Astrocyte of the spinal cord (primary cell): ENCODE measurements around the gene DFFB.

Experiments used
- DNase-seq: peaks from one replicate; pipeline ENCODE4 v3.0.0; 2011; ENCODE audit warnings: low read depth, low spot score
- H3K4me3 ChIP-seq: 2 replicates; pipeline ENCODE4 v1.5.1; 2011; ENCODE audit warnings: low read depth, mild to moderate bottlenecking, low read length, moderate library complexity
- CTCF ChIP-seq: IDR thresholded peaks from 2 replicates; pipeline ENCODE4 v1.5.1; 2012; ENCODE audit warnings: low read depth, mild to moderate bottlenecking, low read length, inconsistent platforms
- in situ Hi-C: cut with HindIII; loops from 2 replicates; pipeline ENCODE4 v1.10.0; 2017; ENCODE audit warnings: low sequenced_read_pairs

The DFFB gene

GRCh38 chr1:3923378-3924185 lies 66.3 kb downstream of the DFFB start:
- in situ Hi-C loops, result no loop called here
- DNase-seq, result no peak
- TF ChIP-seq CTCF, result no peak
- no peak overlapping the region for H3K4me3 ChIP-seq

DNA sequence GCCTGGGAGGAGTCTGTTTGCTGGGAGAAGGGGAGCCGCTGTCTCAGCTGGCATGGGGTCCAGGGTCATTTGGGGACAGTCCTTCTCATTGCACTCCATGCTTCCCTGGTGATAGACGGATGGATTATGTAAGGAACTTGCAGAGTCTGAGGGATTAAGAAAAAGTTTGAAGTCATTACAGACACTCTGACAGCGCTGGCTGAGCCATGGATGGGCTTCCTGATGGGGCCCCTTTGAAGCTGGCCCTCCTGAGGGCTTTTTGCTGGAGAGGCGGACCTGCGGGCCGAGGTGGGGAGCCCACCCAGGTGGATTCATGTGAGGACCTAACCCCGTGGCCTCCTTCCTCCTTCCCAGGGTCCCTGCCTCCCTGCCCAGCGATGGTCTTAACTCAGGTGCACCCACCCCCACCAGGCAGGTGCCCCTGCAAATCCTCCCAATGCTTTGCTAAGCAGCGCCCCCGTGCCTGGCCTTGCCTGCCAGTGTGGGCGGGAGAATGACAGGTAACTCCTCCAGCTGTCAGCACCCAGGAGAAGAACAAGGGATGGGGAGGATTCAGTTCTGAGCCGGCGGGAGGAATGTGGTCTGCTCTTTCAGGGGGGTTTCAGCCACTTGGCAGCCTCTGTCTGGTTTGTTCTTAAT lies 67.0 kb downstream of the DFFB start:
- TF ChIP-seq CTCF, result no peak
- in situ Hi-C loops, result no loop called here
- DNase-seq, result no peak
- H3K4me3 ChIP-seq, result no peak overlapping the region

GRCh38 chr1:3924825-3925220 lies 67.5 kb downstream of the DFFB start:
- H3K4me3 ChIP-seq, result no peak overlapping the region
- no peak for TF ChIP-seq CTCF
- no peak for DNase-seq
- in situ Hi-C loops, result no loop called here

GRCh38 chr1:3925256-3925655 lies 68.0 kb downstream of the DFFB start:
- in situ Hi-C loops, result no loop called here
- DNase-seq, result no peak
- TF ChIP-seq CTCF, result no peak
- H3K4me3 ChIP-seq, result no peak overlapping the region

- in situ Hi-C loops, result no loop called here
- TF ChIP-seq CTCF, result no peak
- DNase-seq, result no peak
- no peak overlapping the region for H3K4me3 ChIP-seq
Observed at GRCh38 chr1:3925762-3926161, 68.5 kb downstream of the DFFB start.

- TF ChIP-seq CTCF, result no peak
- DNase-seq, result no peak
- no peak overlapping the region for H3K4me3 ChIP-seq
- in situ Hi-C loops, result no loop called here
Observed at GRCh38 chr1:3926956-3927355, 69.7 kb downstream of the DFFB start.
